ENCODE data around the gene XK.

The XK gene

GRCh38 chrX:37679230-37679629 lies 6.4 kb upstream of the XK start:
- no peak for DNase-seq (ENCODE audit: low spot score)

- no peak for DNase-seq (ENCODE audit: low spot score)
These were observed 5.7 kb upstream of the XK start for GRCh38 chrX:37679888-37680287.

- DNase-seq (ENCODE audit: low spot score), result no peak
These were observed 1.2 kb upstream of the XK start for GRCh38 chrX:37684426-37684825.

GRCh38 chrX:37684973-37685372 lies 618 bp upstream of the XK start:
- no peak for DNase-seq (ENCODE audit: low spot score)

- no peak for DNase-seq (ENCODE audit: low spot score)
These were observed 891 bp downstream of the XK start for GRCh38 chrX:37686369-37686995.

- no peak for DNase-seq (ENCODE audit: low spot score)
These were observed 1.4 kb downstream of the XK start for GRCh38 chrX:37686996-37687395.

- DNase-seq (ENCODE audit: low spot score), result no peak
These were observed 4.5 kb downstream of the XK start for GRCh38 chrX:37690119-37690518.

- no peak for DNase-seq (ENCODE audit: low spot score)
These were observed 7.3 kb downstream of the XK start for GRCh38 chrX:37692918-37693317.

GRCh38 chrX:37697169-37697760 lies 11.7 kb downstream of the XK start:
- no peak for DNase-seq (ENCODE audit: low spot score)

GRCh38 chrX:37701588-37701987 lies 16.0 kb downstream of the XK start:
- DNase-seq (ENCODE audit: low spot score), result no peak

- DNase-seq (ENCODE audit: low spot score), result no peak
These were observed 26.4 kb downstream of the XK start for GRCh38 chrX:37711991-37712390.

- peak; percentile 6 for DNase-seq (ENCODE audit: low spot score)
These were observed 26.9 kb downstream of the XK start for GRCh38 chrX:37712458-37712857.

- no peak for DNase-seq (ENCODE audit: low spot score)
These were observed 28.9 kb downstream of the XK start for GRCh38 chrX:37714479-37714878.

- no peak for DNase-seq (ENCODE audit: low spot score)
These were observed 31.0 kb downstream of the XK start for GRCh38 chrX:37716602-37717001.

- no peak for DNase-seq (ENCODE audit: low spot score)
These were observed 32.1 kb downstream of the XK start for GRCh38 chrX:37717708-37718107.

- DNase-seq (ENCODE audit: low spot score), result no peak
These were observed 37.0 kb downstream of the XK start for GRCh38 chrX:37722595-37722994.

GRCh38 chrX:37726346-37726745 lies 40.8 kb downstream of the XK start:
- DNase-seq (ENCODE audit: low spot score), result no peak

- peak; percentile 61 for DNase-seq (ENCODE audit: low spot score)
These were observed 59.8 kb downstream of the XK start for GRCh38 chrX:37745354-37745753.

GRCh38 chrX:37745835-37746217 lies 60.2 kb downstream of the XK start:
- DNase-seq (ENCODE audit: low spot score), result no peak

GRCh38 chrX:37746218-37746941 lies 60.8 kb downstream of the XK start:
- no peak for DNase-seq (ENCODE audit: low spot score)

GRCh38 chrX:37746951-37747350 lies 61.4 kb downstream of the XK start:
- DNase-seq (ENCODE audit: low spot score), result no peak

GRCh38 chrX:37752281-37752680 lies 66.7 kb downstream of the XK start:
- no peak for DNase-seq (ENCODE audit: low spot score)

GRCh38 chrX:37752936-37753335 lies 67.3 kb downstream of the XK start:
- DNase-seq (ENCODE audit: low spot score), result no peak

- no peak for DNase-seq (ENCODE audit: low spot score)
These were observed 67.8 kb downstream of the XK start for GRCh38 chrX:37753384-37753783.
